Fibroblast of the conjunctiva (primary cell): Measurements from ENCODE around the gene TNNI2.

Experiments
- DNase-seq: peaks from one replicate; pipeline ENCODE4 v3.0.0-alpha.2; 2010; ENCODE audit warnings: low read depth

The TNNI2 gene

GRCh38 chr11:1847006-1847735 is 8.4 kb downstream of the TNNI2 start:
- DNase-seq: no peak

- no peak for DNase-seq
Observed at GRCh38 chr11:1847926-1848639, 9.3 kb downstream of the TNNI2 start.

- DNase-seq: no peak
Observed at GRCh38 chr11:1848640-1849430, 10.1 kb downstream of the TNNI2 start.

- DNase-seq: no peak
Observed at GRCh38 chr11:1851468-1852180, 12.8 kb downstream of the TNNI2 start.

GRCh38 chr11:1852271-1852876 is 13.6 kb downstream of the TNNI2 start:
- no peak for DNase-seq

- no peak for DNase-seq
Observed at GRCh38 chr11:1852877-1853276, 14.1 kb downstream of the TNNI2 start, which contains the start of gene LSP1. LSP1 (plus strand) TSS chr11:1853084; CDS start chr11:1853145, 61 bp downstream.

- no peak for DNase-seq
Observed at GRCh38 chr11:1853376-1854131, 14.8 kb downstream of the TNNI2 start.

GRCh38 chr11:1854132-1854948 is 15.6 kb downstream of the TNNI2 start:
- DNase-seq: no peak

- no peak for DNase-seq
Observed at GRCh38 chr11:1854949-1855885, 16.4 kb downstream of the TNNI2 start.

- no peak for DNase-seq
Observed at GRCh38 chr11:1855886-1856265, 17.1 kb downstream of the TNNI2 start.

- no peak for DNase-seq
Observed at GRCh38 chr11:1856306-1857005, 17.7 kb downstream of the TNNI2 start.

GRCh38 chr11:1857064-1857463 is 18.3 kb downstream of the TNNI2 start:
- no peak for DNase-seq

- no peak for DNase-seq
Observed at GRCh38 chr11:1858154-1858553, 19.4 kb downstream of the TNNI2 start.

- no peak for DNase-seq
Observed at GRCh38 chr11:1858576-1858975, 19.8 kb downstream of the TNNI2 start.

- no peak for DNase-seq
Observed at GRCh38 chr11:1859004-1859403, 20.2 kb downstream of the TNNI2 start.

- no peak for DNase-seq
Observed at GRCh38 chr11:1860108-1860507, 21.3 kb downstream of the TNNI2 start.

GRCh38 chr11:1861435-1862411 is 22.9 kb downstream of the TNNI2 start:
- DNase-seq: no peak
